Urothelium cell line (cell line): ENCODE data around the gene IVNS1ABP.

Experiments used
- DNase-seq: peaks from one replicate; pipeline ENCODE4 v3.0.0; 2011; ENCODE audit warnings: low spot score, mixed read lengths
- FAIRE-seq: peaks from 2 replicates; lab custom pipeline; 2011; peaks lifted over from hg19 to GRCh38; lab: Jason Lieb, UNC

IVNS1ABP gene

DNA sequence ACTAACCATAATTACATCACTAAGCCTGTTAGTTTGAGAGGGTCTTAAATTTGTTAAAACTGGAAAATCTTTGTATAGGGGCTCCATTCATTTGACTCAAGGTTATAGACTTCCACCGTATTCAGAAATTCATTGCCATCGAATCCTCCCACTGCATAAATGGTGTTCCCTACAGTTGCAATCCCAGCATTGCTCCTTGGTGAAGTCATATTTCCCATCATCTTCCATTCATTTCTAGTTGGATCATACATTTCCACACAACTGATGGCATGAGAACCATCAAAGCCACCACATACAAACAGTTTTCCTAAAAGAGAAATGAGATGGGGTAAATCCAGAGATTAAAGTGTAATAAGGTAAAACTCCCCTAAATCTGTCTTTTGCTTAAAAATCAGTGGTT is 19.1 kb downstream of the IVNS1ABP start:
- DNase-seq = no peak
- FAIRE-seq = no peak

DNA sequence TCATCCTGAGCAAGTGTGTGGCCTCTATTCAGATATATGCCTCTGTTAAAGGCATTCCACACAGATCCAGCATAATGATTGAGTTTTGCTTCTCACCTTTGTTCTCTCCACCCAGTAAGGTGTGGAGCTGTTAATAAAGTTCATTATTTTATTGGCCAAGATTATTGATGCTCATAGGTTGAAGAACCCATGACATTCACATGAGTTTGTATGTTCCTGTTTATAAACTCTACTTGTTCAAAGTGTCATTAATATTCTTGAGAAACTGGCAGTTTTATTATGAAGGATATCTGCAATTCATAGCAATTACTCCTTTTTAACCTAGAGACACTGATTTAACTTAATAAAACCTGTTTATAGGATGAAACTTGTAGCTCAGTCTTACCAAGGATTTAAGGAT is 22.0 kb downstream of the IVNS1ABP start:
- FAIRE-seq (no peak), DNase-seq (no peak)

DNA sequence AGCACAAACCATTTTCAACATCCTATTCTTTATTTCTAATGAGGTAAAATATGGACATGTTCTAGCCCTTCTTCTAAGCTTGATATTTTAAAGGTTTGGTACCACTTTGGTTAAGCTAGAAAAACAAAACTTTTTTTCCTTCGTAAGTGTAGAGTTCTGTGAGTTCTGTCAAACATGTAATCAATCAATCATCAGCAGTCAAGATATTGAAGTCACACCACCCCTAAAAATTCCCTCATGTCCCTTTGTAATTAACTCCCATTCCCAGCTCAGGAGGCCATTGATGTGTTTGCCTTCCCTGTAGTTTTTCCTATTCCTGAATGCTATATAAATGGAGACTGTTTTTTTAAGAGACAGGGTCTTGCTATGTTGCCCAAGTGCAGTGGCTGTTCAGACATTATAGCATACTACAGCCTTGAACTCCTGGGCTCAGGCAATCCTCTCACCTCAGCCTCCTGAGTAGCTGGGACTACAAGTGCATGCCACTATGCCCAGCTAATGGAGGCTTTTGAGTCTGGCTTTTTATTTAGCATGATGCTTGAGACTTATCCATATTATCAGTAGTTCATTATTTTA is 23.0 kb downstream of the IVNS1ABP start:
- FAIRE-seq (no peak), DNase-seq (no peak)

DNA sequence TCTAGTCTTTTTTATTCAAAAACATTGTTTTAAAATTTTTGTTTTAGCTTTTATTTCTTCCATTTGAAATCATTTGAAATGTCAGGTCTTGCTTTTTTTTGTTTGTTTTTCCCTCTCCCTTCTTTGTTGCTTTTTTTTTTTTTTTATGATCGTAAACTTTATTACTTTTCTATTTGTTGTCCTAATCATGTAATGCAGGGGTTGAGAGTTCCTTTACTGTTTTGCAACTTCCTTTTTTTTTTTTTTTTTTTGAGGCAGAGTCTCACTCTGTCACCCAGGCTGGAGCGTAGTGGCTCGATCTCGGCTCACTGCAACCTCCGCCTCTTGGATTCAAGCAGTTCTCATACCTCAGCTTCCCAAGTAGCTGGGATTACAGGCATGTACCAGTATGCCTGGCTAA is 24.8 kb downstream of the IVNS1ABP start:
- DNase-seq (no peak), FAIRE-seq (no peak)

DNA sequence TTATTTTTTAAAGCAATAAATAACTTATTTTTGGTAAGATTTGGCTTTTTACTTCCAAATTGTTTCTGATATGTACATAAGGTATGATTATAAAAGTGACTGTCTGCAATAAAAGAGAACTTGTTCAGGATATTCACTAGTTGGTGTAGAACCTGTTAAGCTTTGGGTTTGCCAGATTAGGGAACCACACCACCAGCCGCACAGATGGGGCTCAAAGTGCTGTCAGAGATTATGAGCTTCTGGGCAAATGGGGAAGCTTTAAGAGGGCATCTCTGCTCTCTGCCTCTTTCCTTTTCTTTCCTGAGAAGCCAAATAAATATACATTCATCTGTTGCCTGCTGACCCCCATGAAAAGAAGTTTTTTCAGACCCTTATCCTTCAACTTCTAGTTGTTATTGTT is 25.4 kb downstream of the IVNS1ABP start:
- FAIRE-seq (no peak), DNase-seq (no peak)

DNA sequence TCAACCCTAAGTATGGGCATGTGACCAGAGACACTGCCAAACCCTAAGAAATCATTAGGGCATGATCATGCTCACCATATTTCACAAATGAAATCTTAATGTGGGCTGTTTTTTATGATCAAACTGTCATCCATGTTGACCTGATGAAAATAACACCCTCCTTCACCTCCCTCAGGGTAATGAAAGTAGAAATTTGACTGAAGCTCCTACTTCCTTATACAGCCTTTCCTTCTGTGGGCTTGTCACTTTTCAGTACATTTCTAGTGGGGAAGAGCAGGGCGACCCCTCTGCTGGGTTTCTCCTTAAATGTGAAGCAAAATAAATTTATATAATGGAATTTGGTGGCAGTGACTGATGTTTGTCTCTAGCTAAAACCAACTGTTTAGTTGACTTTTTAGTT is 25.9 kb downstream of the IVNS1ABP start:
- no peak for FAIRE-seq
- DNase-seq = no peak

DNA sequence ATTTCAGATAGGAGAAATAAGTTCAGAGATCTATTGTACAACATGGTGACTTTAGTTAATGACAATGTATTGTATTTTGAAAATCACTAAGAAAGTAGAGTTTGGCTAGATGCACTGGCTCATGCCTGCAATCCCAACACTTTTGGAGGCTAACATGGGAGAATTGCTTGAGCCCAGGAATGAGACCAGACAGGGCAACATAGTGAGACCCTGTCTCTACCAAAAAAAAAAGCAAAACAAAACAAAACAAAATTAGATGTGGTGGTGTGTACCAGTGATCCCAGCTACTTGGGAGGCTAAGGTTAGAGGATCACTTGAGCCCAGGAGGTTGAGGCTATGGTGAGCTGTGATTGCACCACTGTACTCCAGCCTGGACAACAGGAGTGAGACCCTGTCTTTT is 27.2 kb downstream of the IVNS1ABP start:
- FAIRE-seq = no peak
- no peak for DNase-seq

DNA sequence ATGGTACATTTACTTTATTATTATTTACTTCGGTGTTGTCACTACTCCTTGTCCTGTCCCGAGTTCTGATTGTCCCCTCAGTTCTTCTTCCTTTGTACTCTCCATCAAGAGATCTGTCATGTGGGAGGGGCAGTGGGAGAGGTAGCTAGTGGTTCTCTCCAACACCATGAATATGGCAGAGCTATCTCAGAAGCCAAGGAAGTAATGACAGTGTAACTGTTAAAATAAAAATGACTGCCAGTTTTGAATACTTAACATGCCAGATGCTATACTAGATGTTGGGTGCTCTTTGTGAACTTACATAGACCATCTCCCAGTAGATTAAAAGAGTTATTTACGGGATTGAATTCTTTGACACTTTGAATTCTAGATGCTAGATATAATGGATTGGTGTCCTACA is 28.6 kb downstream of the IVNS1ABP start:
- FAIRE-seq (no peak), DNase-seq (no peak)

DNA sequence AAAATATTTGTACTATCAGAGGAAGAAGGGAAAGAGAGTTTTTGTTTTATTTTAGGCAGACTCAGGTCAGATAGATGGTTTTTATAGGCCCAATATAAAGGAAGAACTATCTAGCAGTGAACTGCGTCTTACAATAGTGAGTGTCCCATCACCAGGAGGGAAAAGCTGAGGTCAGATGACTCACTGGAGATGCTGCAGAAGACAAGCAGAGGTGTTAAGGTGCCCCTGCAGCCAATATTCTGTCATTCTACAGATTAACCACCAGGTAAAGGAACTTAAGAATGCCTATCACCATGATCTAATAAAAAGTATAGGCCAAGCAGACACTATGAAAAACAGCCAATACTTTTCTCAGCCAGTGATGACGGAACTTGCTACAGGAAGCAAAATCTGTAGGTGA is 29.6 kb downstream of the IVNS1ABP start:
- FAIRE-seq (no peak), DNase-seq (no peak)

DNA sequence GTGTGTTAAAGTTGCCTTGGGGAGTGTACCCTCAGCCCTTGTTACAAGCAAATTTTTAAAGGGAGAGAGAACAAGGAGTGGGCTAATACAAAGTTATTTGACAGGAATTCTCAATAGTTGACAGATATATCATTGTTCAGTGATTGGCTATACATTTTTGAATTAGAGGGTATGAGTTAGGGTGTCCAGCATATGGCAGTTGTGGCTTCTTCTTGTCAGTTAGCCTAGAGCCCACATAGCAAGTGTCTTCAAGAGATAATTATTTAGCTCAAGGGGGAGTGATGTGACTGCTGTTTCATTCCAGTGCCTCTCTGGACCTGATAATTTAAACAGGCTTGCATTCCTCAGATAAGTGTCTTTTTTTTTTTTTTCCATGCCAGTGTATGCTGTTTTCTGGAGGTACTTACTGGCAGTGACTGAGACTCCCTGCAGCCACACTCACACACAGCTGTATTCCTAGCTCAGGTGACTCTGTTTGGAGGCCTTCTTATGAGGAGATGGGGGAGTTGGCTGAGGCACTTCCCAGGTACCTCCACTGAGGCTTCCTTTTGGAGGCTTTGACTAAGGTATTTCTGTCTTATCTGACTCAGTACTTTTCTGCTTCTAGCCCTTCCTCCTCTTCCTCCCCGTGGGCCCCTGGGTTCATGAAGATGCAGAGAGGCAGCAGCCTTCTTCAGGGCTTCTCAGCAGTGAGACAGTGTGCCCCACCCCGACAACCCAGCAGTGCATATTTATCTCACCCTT is 32.3 kb downstream of the IVNS1ABP start:
- DNase-seq (no peak), FAIRE-seq (no peak)

DNA sequence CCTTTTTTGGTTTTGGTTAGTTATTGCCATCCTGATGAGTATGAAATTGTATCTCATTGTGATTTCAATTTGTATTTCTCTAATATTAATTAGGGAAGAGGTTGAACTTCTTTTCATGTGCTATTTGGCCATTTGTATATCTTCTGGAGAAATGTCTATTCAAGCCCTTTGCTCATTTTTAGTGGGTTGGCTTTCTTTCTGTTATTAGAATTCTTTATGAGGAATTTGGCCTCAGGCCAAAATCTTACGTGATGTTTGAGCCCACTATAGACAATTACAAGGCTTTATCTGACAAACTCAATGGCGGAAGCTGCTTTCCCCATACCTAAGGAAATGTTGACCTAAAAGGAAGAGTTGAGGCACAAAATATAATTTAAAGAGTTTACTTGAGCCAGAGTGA is 32.9 kb downstream of the IVNS1ABP start:
- FAIRE-seq (no peak), DNase-seq (no peak)

DNA sequence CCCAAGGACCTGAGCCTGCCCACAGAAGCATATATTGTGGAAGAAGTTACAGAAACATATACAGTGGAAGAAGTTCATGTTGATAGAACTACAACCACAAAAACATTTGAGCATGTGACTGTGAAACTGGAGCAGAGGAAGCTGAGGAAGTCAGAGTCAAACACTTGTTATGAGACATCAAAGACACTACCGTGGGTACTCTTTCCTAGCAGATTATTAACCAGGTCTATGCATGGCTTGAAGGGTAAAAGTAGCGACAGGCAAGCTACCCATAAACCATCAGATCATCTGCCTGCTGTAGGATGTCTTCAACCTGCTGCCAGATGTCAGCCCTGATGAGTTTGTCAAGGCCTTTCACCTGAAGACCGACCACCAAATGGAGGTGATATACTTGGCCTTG is 35.8 kb downstream of the IVNS1ABP start:
- no peak for FAIRE-seq
- no peak for DNase-seq

DNA sequence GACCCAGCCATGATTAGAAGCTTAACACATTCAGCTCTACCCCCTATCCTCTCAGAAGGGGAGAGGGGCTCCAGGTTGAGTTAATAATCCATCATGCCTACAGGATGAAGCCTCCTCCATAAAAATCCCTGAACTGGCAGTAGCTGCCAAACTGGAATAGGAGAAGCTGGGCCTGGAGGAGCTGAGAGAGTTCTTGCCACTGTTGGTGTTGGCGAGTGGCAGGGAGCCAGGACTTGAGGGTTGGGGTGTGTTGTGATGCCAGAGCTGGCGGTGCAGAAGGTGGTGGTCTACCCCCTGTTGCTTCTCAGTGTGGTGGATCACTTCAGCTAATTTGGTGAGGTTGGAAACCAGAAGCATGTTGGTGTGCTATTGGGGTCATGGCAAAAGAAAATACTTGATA is 36.5 kb downstream of the IVNS1ABP start:
- no peak for FAIRE-seq
- no peak for DNase-seq

DNA sequence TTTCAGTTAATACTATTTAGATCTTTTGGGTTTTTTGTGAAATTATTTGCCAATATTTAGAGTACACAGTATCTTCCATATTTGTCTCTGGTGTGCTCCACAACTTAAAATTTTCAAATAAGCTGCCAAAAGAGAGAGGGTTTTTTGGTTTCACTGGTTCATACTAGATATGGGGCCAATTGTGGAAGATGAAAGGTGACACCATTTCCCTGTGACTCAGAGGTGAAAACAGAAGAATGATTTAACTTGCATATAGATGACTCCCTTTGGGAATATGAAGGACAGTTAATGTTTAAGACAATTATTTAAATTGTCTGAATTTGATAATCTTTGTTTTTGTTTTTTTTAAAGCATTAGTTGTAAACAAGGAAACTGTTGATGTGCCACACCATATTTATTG is 37.5 kb downstream of the IVNS1ABP start:
- no peak for FAIRE-seq

DNA sequence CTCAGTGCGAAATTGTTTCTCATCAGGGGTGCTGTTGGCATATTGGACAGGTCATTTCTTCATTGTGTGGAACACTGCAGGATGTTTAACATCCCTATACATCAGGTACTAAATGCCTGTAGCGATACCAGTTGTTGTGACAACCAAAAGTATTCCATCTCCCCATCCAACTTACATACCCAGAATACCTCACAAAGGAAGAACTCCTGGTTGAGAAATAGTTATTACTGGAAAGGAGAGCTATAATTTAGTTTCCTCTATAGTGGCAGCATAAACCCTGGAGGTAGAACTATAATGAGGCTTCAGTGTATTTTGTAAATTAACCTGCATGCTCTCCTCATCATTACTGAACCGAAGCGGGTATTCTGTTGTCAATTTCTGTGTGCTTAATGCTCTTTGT is 45.1 kb downstream of the IVNS1ABP start:
- no peak for DNase-seq
- FAIRE-seq = no peak

More for the DNA sequence above, 37.5 kb downstream of the IVNS1ABP start:
- peak; percentile 4 for DNase-seq

DNA sequence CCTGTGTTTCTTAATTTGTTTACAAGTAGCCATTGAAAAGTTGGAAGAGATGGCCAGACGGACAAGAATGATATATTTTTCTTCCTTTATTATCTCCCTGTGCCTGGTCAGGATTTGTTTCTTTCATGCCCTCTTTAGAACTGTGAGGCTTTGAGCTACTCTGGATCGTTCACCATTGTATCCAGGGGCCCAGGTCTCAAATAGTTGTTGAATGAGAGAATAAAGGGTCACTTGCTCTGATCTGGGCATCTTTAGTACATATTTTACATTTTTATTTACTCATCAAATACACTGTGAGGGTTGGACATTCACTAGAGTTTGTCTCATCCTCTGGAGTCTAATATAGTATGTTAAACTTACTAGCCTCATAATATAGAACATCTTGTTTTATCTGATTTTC is 48.7 kb downstream of the IVNS1ABP start:
- FAIRE-seq (no peak), DNase-seq (no peak)

DNA sequence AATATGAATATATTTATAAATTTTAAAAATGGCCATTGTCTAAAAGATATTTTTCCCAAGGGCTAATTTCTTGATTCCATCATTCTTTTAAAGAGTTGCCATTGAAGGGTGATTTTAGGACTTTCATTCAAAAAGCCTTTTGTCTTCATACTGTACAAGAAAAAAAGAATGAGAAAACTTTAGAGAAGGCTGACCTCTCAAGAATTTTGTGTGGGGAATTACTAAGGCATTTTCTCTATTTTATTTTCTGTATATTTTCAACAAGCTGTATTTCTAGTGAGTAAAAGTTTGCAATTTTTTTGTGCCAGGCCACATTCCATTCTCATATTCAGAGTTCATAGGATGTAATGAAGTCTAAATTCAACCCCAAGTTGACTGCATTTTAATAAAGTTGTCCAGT is 49.3 kb downstream of the IVNS1ABP start:
- no peak for DNase-seq
- no peak for FAIRE-seq

DNA sequence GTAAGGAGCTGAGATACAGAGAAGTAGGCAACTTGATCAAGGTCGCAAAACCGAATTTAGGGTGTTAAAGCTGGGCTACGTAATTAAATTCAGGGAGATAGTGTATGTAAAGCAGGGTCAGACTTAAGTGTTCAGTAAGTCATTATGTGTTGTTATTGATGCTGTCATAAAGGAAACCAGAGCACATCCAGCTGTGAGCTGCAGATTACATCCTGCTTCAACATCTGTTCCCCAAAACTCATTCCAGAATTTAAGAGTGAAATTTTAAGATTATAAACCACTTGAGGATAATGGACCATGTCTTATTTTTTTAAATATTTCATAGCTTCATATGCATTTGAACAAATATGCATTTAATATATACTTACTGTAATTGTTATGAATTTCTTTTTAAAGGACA is 49.7 kb downstream of the IVNS1ABP start:
- FAIRE-seq = no peak
- DNase-seq = no peak

DNA sequence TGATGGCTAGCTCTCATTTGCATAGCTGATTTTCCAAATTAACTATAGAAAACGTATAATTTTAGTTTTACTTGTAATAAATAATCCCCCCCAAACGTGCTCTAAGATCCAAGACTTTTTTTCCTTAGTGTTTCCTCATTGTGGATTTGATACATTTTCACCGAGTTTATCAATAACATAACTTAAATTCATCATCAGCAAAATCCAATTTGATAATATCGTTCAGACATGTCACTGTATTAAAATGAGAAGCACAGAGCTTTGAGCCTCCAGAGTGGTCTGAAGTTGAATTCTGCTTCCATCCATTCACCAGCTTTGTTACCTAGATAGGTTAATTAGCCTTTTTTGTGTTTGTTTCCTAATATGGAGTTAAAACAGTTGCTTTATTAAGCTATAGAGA is 51.7 kb downstream of the IVNS1ABP start:
- no peak for FAIRE-seq
- DNase-seq = no peak

DNA sequence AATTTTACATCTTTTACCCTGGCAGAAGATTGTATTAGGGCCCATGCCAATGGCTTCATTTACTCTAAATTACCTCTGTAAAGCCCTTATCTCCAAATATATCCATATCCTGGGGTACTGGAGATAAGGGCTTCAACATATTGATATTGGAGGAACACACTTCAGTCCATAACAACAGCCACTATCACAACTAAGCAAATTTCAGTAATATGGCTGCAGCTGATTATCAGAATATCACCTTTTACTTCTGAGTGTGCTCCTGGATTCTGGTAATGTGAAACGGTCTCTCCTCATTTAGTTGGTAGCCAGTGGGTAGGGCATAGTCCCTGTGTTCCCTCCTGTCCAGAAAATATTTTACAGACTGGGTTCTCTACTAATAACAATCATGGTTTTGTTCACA is 53.3 kb downstream of the IVNS1ABP start:
- FAIRE-seq = no peak

DNA sequence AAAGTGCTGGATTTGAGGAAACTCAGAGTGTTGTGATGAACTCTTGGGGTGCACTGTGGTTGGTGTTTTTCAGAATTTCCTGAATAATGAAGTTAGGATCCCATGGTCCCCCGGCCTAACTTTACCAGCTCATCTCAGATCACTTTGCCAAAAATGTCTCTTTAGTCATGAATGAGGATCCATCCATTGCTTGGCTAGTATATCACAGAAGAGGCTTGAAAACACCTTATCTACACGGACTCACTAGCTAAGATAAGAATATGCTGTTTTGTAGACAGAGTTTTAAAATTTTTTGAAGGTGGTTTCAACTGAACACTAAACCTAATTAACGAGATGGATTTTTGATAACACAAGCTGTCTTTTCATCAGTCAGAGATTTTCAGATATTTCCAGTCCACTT is 53.8 kb downstream of the IVNS1ABP start:
- DNase-seq (no peak), FAIRE-seq (no peak)

More for the DNA sequence above, 53.3 kb downstream of the IVNS1ABP start:
- DNase-seq = no peak

DNA sequence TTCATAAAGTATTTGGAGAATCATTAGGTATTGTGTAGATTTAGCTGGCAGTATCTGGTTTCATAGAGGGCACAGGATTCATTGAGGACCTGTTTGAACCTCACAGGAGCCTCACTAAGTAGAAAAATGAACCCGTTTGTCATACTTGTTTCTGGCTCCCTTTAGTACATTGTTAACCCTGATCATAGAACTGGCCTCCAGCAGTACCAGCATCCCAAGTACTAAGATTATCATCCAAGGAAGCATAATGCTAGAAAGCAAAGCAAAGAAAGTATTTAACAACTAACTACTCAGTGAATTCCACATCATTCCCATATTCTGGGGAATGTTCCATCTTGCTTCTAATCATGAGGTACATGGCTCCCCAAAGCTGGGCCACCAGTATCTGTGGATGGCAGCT is 54.9 kb downstream of the IVNS1ABP start:
- DNase-seq (no peak), FAIRE-seq (no peak)

DNA sequence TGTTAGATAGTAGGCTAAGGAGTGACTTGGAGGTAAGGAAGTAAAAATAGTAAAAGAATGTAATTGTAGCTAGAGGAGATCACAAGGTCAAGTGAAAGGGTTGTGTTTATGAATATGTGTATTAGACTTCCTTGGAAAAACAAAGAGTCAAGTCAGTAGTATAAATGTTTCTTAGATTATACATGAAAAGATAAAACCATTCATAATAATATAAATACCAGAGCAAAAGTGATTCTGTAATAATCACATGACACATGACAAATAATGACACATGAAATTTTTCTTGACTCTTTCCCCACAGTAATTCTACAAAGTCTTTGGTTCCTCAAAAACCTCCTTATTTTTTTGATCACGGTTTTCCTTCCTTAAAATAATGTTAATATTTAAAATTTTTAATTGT is 56.4 kb downstream of the IVNS1ABP start:
- DNase-seq = no peak
- no peak for FAIRE-seq
